ENCODE data around the gene PIGZ. TPM values are rescaled to one million over a fixed set of nuclear protein-coding genes. Genes with fewer than 3 reads are reported as not detected.
A peak's percentile ranks its signal among the peaks of the same experiment; 100 is the strongest.

PIGZ gene
- total and polyA plus RNA-seq, 12 donors = 0.39 to 4.0 (median 2.1) TPM

- peak in 1 of 7 donors; percentile 24 for DNase-seq
- intact Hi-C loops (cut with DNase I) = loop anchor here in 1 of 2 donors (10.0 kb wide), 1 partner anchor 75 kb away; no protein-coding TSS in a partner anchor
- no peak for TF ChIP-seq POLR2A (IDR thresholded peaks at IDR 0.05)
- TF ChIP-seq CTCF (IDR thresholded peaks at IDR 0.05) = no peak
- 75 to 83% (median 78%) methylated on average over 6 of the region's 6 CpGs for WGBS, 4 donors
- Histone ChIP-seq H3K4me1 (replicated peaks in 1 of 2) (peaks cover 0 to under 1% of the 10 kb centered on the region in 2 donors), H3K27ac (no peak overlapping the region), H3K4me3 (no peak overlapping the region), H3K36me3 (replicated peaks in 1 of 2) (no peaks in the 10 kb centered on the region), H3K9me3 (replicated peaks in 1 of 3) (no peaks in the 10 kb centered on the region), H3K27me3 (no peaks in the 10 kb centered on the region)
Observed at GRCh38 chr3:196949750-196950149, 18.9 kb downstream of the PIGZ start.

GRCh38 chr3:196949285-196949619, 19.4 kb downstream of the PIGZ start:
- 61 to 73% (median 69%) methylated on average over 5 to 6 of the region's 6 CpGs for WGBS, 4 donors
- Histone ChIP-seq H3K9me3 (replicated peaks in 1 of 3) (no peaks in the 10 kb centered on the region), H3K4me1 (replicated peaks in 1 of 2) (peaks cover 0 to 3% of the 10 kb centered on the region in 2 donors), H3K36me3 (replicated peaks in 1 of 2) (no peaks in the 10 kb centered on the region), H3K4me3 (no peak overlapping the region), H3K27ac (no peak overlapping the region), H3K27me3 (no peaks in the 10 kb centered on the region)
- no peak for DNase-seq
- TF ChIP-seq POLR2A (IDR thresholded peaks at IDR 0.05) (no peak), CTCF (IDR thresholded peaks at IDR 0.05) (no peak)
- intact Hi-C loops (cut with DNase I) = loop anchor here in 1 of 2 donors (10.0 kb wide), 1 partner anchor 74 kb away; no protein-coding TSS in a partner anchor

- peak in 1 of 7 donors; percentile 39 for DNase-seq
- Histone ChIP-seq H3K27me3 (no peaks in the 10 kb centered on the region), H3K4me3 (no peak overlapping the region), H3K36me3 (replicated peaks in 1 of 2) (no peaks in the 10 kb centered on the region), H3K27ac (no peak overlapping the region), H3K9me3 (replicated peaks in 1 of 3) (no peaks in the 10 kb centered on the region), H3K4me1 (replicated peaks in 1 of 2) (peaks cover under 1 to 5% of the 10 kb centered on the region in 2 donors)
- TF ChIP-seq CTCF (IDR thresholded peaks at IDR 0.05) (no peak), POLR2A (IDR thresholded peaks at IDR 0.05) (no peak)
- intact Hi-C loops (cut with DNase I) = loop anchor here in 1 of 2 donors (10.0 kb wide), 1 partner anchor 74 kb away; no protein-coding TSS in a partner anchor
- WGBS, 4 donors = 41 to 51% (median 44%) methylated on average over 18 to 22 of the region's 22 CpGs
Observed at GRCh38 chr3:196948442-196949284, 20.0 kb downstream of the PIGZ start.

- WGBS, 4 donors = 81 to 91% (median 86%) methylated on average over 21 to 28 of the region's 28 CpGs
- H3K27me3 ChIP-seq = no peaks in the 10 kb centered on the region
- H3K9me3 ChIP-seq (replicated peaks in 1 of 3) = no peaks in the 10 kb centered on the region
- H3K27ac ChIP-seq = no peak overlapping the region
- no peak for DNase-seq
- TF ChIP-seq POLR2A (IDR thresholded peaks at IDR 0.05) = no peak
- no peak for TF ChIP-seq CTCF (IDR thresholded peaks at IDR 0.05)
- H3K36me3 ChIP-seq (replicated peaks in 1 of 2) = no peaks in the 10 kb centered on the region
- H3K4me1 ChIP-seq (replicated peaks in 1 of 2) = peaks cover 7 to 12% of the 10 kb centered on the region in 2 donors
- intact Hi-C loops (cut with DNase I) = loop anchor here in 1 of 2 donors (10.0 kb wide), 1 partner anchor 73 kb away; no protein-coding TSS in a partner anchor
- no peak overlapping the region for H3K4me3 ChIP-seq
Observed at GRCh38 chr3:196947860-196948441, 20.7 kb downstream of the PIGZ start.
